Stimulated activated CD8-positive, alpha-beta memory T cell treated with anti-CD3 and anti-CD28 coated beads, Interleukin-15, amount 100 ng/mL, for 24 hours (primary cell): ENCODE data around the gene NKPD1.

ENCODE experiments used
- DNase-seq: peaks from one replicate; pipeline ENCODE4 v3.0.0-alpha.2; 2020; ENCODE audit warnings: low read depth

The NKPD1 gene

DNA sequence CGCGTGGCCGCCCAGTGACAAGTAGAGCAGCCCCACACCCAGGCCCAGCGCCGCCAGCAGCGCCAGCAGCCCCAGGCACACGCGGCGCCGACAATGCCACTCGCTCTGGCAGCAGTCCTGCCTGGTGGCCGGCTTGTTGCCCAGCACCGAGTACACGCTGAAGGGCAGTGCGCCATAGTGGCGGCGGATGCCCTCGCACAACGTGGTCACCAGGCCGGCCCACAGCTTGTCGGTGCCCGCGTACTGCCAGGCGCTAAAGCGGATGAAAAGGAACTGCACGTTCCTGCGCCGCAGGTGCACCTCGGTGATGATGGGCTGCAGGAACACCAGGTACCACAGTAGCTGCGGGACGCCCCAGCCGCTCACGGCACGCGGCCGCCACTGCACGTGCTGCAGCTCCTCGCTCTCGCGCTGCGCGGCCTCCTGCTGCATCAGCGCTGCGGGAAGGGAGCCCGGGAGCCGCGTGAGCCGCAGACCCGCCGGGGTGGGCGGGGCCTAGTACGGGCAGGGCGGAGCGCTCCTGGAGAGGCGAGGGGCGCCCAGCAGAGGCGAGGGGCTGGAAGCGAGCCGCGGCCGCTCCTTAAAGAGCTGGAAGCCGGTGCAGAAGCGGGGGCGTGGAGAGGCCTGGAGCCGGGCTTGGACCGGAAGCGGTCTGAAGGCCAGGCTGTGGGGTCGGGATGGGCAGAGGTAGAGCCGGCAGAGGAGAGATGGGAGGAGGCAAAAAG is 7.3 kb downstream of the NKPD1 start:
- DNase-seq = no peak

DNA sequence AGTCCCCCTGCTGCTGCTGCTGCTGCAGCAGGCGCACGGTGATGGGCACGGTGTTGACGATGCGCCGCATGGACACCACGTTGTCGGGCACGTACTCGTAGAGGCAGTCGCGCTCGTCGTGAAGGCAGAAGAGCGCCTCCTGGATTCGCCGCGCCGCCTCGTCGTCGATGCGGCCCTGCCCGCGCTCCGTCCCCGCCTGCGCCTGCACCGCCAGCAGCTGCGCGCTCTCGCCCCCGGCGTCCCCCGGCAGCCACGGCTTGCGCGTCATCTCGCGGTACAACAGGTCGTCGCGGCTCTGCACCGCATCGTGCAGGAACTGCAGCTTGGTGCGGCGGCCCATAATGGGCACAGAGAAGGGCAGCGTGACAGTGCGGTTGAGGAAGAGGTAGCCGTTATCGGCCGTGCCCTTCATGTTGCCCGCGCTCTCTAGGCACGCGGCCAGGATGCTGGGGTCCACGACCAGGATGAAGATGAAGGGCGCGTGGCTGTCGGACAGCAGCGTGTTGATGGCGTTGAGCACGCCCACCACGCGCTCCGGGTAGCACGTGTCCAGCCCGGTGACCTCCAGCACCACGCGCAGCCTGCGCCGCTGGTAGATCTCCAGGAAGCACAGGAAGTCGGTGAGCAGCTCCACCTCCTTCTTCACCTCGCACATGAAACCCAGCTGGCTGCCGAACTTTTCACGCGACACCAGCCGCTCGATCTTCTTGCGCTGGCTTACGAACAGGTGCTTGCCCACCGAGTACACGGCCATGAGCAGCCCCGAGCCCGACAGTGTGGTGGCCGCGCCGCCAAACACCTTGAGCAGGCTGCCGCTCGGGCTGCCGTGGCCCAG is 8.1 kb downstream of the NKPD1 start:
- DNase-seq = no peak

DNA sequence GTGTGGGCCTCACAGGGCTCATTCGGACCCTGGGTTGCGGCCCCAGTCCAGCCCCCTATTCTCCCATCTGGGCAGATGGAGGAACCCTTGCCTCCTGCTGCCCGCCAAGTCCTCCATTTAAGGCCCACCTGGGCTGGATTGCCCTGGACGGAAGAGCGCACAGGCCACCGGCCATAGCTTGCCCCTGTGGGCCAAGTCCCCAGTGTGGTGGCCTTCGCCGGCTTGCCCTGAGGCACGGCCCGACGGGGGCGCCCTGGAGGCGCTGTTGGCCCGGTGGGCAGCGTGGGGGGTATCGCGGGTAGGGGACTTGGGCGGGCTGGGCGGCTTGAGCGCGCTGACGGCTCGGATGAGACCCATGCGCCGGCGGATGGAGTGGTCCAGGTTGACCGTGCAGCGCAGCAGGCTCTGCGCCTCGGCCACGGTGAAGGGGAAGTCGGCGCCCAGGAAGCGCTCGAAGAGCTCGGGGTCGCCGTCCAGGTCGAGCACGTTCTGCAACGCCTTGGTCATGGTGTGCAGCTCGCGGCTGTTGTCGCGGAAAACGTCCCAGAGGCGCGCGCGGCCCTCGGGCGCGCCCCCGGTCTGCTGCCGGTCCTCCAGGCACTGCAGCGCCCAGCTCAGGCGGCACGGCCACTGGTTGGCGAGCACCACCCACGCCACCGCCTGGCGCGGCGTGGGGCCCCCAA is 8.8 kb downstream of the NKPD1 start:
- no peak for DNase-seq

DNA sequence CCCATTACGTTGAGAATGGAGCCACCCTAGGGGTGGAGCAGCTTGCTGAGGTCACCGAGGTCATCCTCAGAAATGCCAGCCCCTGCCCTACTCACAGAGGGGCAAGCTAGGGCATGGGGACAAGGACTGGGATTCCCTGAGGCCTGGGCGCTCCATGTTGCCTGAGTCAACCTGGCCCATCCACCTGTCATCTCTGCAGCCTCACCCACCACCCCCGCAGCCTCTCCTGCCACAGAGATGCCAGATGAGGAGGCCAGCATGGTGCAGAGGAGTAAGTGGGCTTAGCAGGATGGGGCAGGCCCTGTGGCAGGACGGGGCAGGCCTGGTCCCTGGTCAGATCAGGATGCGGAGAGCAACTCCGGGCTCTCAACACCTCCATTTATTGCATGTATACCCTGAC is 9.5 kb downstream of the NKPD1 start:
- DNase-seq = no peak

DNA sequence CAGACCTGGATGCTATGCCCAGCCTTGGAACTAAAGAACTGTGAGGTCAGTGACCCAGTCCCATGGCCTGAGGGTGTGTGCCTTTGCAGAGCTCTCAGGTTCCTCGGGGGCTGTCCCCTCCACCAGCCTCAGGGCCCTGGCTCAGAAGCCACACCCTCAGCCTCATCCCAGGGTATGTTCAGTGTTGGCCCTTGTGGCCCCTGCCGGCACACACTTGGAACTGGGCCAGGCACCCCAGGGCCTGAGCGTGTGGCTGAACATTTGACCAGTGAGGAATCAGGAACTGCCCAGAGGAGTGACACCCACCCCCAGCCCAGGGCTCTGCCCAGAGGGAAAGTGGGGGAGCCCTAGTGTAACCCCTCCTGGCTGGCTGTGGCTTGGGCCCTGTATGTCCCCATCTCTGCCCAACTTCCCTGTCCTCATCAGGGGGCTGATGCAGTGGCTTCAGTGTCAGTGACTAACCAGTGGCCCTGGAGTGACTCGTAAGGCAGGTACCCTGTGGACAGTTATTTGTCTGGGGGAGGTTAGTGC is 10.0 kb downstream of the NKPD1 start:
- no peak for DNase-seq

DNA sequence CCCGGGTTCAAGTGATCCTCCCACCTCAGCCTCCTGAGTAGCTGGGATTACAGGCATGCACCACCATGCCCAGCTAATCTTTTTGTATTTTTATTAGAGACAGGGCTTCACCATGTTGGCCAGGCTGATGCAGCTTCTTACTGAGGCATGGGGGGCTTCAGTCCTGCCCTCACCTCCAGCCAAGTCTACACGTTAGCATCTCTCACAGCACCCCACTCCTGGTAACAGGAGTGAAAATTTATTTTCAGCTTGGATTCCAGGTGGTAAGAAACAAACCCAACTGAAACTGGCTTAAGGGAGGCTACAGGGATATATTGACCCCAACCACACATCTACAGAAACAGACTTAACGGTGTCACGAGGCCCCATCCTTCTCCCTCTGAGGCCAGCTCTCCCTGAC is 10.6 kb downstream of the NKPD1 start:
- no peak for DNase-seq

DNA sequence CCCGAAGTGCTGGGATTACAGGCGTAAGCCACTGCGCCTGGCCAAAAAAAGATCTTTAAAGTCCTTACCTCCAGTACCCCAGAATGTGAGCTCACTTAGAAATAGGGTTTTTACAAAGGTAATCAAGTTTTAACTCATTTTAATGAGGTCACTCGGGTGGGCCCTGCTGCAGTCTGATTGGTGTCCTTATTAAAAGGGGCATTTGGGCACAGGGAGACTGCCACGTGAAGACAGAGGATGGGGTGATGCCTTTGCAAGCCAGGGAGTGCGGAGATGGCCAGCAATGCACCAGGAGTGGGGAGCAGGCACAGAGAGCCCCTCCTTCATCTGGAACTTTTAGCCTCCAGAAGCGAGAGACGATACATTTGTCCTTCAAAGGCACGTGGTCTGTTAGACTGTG is 11.7 kb downstream of the NKPD1 start:
- DNase-seq = no peak

DNA sequence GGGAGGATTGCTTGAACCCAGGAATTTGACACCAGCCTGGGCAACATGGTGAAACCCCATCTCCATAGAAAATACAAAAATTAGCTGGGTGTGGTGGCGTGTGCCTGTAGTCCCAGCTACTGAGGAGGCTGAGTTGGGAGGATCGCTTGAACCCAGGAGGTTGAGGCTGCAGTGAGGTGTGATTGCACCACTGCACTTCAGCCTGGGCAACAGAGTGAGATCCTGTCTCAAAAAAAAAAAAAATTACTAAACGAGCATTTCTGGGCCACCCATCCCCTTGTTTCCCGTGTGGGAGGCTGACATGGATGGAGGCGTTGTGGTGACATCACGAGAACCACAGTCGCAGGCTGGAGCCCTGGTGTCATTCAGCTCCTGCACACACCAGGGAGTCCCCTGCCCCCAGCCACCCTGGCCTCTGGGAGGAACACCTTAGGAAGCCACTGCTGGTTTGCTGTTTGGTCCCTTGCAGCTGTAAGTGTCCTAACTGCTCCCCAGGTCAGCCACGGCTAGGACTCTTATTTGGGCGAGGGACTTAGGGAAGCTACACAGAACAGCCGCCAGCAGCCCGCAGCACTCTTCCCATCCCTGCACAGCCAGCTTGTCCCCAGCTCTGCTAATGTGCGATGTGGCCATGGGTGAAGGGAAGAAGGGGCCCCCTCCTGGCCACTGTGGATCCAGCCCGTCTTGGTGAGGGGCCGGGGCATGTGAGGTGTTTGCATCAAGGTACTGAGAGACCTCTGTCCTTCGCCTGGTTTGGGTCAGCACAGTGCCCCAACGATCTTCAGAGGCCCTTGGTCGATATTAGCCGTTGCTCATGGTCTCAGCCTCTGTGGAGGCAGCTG is 12.7 kb downstream of the NKPD1 start:
- no peak for DNase-seq

DNA sequence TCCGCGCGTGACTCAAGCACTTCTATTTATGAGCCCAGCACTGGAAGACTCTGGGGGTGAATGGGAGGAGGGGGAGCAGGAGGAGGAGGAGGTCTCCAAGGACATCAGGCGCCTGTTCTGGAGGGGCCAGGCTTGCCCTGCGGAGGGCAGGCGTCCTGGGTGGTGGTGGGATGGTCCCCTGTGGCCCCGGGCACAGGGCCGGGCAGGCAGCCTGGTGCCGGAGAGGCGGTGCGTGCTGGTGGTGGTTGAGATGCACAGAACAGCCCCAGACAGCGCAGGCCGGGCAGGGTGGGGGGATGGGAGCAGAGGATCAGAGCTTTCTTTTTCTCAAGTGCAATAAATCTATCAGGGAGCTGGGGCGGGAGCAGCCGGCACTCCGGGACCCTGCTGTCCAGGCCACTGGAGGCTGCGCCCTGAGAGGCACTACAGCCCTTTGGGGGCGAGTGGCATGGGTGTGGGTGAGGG is 14.0 kb downstream of the NKPD1 start:
- DNase-seq = no peak

DNA sequence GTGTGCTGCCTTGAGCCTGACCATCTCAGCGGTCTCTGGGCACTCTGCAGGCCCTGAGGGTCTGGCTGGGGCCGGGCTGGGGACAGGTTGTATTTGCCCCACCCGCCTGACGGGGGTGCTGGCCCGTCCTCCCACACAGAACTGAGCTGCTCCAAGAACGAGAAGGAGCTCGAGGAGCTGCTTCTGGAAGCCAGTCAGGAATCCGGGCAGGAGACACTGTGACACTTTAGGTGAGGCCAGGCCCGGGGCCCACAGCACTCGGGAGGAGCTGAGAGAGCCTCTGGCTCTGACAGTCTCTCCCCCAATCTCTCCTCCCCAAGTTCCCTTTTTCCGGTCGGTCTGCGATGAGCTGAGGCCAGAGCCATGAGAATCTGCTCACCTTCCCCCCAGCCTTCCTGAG is 14.5 kb downstream of the NKPD1 start:
- no peak for DNase-seq

DNA sequence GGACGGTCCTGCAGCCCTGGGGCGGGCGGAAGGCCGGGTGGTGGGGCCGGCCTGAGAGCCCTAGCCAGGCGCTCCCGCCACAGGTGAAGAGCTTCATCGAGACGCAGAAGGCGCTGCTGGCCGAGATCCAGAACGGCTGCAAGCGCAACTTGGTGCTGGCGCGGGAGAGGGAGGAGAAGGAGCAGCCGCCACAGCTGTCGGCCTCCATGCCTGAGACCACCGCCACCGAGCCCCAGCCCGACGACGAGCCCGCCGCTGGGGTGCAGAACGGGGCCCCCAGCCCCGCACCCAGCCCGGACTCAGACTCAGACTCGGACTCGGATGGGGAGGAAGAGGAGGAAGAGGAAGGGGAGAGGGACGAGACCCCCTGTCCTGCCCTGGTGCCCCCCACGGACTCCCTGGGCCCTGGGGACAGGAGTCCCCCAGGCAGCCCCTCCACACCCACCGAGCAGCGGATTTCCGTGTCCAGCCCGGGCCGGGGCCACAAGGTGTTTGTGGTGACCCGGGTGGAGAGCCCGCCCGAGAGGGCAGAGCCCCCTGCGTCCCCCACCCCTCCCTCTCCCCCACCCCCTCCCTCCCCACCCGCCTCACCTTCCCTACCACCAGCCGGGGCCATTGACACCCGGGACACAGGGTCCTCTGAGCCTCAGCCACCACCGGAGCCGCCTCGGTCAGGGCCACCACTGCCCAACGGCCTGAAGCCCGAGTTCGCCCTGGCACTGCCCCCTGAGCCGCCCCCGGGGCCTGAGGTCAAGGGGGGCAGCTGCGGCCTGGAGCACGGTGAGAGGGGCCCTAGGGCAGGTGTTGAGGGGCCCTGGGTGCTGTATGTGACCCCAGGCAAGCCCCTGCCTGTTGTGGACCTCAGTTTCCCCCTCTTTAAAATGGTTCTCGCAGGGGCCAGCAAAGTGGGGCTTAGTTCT is 15.3 kb downstream of the NKPD1 start:
- no peak for DNase-seq

DNA sequence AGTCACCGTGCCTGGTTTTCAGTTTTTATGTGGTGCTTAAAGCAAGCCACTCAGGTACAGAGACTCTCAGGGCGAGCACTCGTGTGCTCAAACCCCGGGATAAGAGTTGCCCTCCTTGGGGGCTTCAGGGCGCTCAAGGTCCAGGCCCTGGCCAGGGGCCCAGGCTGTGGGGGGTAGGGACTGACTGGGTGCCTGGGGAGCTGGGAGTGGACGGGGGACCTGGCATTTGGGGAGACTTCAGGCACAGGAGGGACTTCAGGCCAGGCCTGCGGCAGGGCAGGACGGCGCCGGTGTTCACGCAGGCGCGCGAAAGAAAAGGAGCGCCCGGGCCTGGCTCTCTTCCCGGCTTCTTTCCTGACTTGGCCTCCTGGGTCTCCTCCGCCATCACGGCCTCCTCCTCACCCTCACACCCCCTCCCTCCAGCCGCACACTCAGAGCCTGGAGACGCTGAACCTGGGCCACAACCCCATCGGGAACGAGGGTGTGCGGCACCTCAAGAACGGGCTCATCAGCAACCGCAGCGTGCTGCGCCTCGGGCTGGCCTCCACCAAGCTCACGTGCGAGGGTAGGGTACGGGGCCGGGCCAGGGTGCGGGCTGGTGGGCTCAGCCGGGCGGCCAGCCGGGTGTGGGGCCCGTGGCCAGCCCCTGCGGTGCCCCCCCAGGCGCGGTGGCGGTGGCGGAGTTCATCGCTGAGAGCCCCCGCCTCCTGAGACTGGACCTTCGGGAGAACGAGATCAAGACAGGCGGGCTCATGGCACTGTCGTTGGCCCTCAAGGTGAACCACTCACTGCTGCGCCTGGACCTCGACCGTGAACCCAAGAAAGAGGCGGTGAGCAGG is 16.1 kb downstream of the NKPD1 start:
- DNase-seq = no peak

DNA sequence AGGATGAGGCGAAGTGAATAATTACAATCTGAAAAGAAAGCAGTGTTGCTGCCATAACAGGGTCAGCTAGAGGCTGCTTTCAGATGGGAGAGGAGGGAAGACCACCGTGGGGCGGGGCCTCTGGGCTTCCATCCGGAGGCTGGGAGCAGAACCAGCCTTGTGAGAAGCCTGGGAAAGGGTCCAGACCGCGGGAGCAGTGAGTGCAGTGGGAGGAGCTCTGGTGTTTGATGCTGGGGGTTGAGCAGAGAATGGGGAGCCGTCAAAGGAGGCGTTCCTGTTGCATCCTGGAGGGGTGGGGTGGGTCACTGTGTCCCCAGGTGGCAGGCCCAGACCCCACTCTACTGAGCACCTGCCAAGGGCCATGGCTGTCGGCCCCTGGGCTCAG is 18.1 kb downstream of the NKPD1 start:
- DNase-seq = no peak

DNA sequence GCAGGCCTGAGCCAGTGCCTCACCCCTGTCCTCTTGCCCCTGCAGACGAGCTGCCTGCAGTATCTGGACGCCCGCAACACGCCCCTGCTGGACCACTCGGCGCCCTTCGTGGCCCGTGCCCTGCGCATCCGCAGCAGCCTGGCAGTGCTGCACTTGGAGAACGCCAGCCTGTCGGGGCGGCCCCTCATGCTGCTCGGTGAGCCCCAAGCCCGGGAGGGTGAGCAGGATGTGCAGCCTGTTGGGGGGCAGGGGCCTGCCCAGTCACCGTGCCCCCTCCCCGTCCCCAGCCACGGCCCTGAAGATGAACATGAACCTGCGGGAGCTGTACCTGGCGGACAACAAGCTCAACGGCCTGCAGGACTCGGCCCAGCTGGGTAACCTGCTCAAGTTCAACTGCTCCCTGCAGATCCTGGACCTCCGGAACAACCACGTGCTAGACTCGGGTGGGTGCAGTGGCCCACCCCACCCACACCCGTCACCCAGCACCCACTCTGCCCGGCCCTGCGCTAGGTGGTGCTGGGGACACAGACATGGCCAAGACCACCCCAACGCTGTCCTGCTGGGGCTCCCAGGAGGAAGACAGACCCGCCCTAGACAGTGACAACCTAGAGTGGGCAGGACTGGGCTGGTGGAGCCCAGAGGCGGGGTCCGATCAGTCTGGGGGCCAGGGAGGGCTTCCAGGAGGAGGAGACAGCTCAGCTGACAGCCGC is 18.6 kb downstream of the NKPD1 start:
- DNase-seq = no peak

DNA sequence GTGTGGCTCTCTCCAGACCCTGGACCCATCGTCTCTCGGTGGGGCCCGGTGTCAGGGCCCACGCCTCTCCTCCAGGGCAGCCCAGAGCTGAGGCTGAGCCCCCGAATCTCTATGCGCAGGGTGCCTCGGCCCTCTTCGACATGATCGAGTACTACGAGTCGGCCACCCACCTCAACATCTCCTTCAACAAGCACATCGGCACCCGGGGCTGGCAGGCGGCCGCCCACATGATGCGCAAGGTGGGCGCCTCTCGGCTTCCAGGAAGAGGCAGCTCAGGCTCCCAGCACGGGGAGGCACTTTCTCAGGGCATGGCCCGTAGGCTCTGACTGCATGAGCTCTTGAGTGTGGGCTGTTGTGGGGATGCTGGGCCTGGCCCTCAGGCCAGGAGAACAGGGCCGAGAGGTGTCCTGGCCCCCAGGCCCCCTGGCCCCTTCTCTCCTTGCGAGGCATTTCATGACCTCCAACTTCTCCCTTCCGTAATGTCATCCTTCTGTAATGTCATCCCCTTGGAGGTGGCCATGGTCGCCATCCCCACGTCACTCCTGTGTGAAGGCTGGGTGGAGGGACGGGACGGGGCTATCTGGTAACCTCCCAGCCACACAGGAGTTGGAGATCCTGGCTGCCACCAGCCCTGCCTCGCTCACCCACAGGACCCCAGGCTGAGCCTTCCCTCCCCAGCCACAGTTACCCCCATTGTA is 19.4 kb downstream of the NKPD1 start:
- no peak for DNase-seq

DNA sequence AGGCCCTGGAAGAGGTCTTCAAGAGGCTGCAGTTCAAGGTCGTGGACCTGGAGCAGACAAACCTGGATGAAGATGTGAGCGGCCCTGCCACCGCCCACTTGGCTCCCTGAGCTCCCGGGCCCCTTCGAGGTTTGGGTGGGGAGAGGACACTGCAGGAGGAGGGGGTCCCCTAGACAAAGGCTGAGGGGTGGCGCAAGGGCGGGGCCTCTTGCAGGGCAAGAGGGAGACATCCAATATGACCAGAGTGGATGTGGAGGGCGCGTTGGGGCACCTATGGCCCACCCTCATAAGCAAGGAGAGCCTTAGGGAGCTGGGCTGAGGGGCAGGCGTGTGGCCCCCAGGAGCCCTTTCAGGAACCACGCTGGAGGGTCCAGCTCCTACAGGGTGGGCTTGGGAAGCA is 20.2 kb downstream of the NKPD1 start:
- no peak for DNase-seq

DNA sequence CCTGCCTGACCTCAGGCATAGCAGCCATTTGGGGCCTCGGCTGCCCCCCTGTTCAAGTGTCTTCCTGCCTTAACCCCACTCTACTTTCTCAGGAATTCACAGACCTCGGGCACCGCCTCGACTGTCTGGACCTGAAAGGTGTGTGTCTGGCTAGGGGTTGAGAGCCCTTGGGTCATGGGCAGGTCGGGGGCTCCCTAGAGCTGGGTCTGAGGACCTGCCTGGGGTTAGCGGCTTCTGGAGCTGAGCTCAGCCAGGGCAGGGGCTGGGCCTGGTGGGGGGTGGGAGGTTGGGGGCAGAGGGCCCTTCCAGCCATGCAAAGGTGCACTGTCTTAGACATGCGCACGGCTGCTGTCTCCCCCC is 20.7 kb downstream of the NKPD1 start:
- DNase-seq = no peak

DNA sequence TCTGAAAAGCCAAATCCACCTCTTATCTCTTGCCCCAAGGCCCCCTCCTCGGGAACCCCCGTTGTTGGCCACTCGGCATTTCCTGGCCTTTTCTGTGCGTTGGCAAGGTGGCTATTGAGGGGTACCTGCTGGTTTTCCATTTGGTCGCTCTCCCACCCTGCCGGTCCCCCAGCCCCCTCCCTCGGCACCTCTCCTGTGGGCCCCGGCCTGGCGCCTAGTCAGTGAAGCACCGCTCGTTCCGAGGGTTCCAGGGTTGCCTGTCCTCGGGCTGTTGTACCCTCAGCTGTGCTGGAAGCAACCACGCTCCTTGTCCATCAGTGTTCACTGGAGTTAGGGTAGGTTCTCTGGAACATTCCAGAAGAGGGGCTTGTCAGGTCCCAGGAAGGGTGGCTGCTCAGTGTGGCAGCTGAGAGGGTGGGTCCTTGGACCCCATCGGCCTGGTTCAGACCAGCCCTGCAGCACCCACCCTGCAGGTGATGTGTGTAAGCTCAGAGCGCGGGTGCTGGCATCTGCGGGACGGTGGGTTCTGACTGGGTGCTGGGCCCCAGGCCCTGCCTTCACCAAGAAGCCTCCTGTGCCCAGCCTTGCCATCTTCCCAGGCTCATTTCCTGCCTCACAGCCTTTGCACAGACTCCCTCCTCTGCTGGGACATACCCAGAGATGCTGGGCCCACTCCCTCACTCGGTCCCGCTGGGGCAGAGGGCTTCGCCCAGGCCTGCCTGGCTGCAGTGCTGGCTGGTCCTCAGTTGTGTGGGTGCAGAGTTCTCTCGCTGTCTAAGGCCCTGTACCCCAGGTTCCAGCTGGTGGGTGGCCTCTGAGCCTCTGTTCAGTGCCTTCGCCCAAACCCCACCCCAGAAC is 21.3 kb downstream of the NKPD1 start:
- DNase-seq = no peak
